ENCODE measurements around the gene TOMM40.

DNA sequence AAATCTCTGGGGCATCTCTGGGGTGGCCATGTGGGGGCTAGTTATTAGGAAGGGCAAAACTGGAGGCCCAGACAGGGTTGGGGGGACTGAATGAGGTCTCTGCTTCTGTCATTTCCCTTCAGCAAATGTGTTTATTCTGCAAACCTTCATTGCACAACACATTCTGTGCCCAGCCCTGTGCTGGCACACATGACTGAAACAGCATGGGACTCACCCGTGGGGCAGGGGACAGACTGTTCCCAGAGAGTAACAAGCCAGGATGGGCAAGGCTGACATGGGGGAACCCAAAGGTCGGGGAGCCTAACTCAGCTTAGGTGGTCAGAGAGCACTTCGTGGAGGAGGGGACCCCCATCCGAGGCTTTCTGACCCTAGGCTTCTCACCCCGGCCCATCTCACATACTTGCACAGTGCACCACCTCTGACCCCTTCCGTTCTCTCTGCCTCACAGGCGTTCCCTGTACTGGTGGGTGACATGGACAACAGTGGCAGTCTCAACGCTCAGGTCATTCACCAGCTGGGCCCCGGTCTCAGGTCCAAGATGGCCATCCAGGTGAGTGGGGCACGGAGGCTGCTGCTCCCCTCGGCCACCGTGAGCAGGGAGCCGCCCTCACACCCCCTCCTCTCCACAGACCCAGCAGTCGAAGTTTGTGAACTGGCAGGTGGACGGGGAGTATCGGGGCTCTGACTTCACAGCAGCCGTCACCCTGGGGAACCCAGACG is 2.4 kb downstream of the TOMM40 start:
- no peak for TF ChIP-seq CTCF (IDR thresholded peaks at IDR 0.05)
- no peak for TF ChIP-seq POLR2A (IDR thresholded peaks at IDR 0.05)
